NCI-H510A (cell line): Measurements from ENCODE around the gene KDELR3.

Source experiments
- DNase-seq: peaks from one replicate; lab custom pipeline; 2025; lab: John Stamatoyannopoulos, UW

The KDELR3 gene

DNA sequence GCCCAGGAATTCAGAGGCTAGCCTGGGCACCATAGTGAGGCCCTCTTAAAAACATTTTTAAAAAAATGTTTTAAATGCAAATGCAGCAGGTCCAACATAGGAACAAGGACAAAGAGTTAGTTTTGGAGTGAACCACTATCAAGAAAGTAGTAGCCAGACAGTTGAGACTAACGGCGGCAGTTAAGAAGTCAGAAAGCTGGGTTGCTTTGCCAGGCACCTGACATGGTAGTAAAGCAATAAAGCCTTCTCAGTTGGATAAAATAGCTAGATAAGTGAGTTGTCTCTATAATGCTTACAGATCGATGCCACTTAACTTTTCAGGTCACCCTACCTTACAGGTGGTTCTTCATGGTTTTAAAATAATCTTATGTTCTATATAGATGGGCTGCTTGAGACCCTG is 55.1 kb downstream of the KDELR3 start:
- no peak for DNase-seq

DNA sequence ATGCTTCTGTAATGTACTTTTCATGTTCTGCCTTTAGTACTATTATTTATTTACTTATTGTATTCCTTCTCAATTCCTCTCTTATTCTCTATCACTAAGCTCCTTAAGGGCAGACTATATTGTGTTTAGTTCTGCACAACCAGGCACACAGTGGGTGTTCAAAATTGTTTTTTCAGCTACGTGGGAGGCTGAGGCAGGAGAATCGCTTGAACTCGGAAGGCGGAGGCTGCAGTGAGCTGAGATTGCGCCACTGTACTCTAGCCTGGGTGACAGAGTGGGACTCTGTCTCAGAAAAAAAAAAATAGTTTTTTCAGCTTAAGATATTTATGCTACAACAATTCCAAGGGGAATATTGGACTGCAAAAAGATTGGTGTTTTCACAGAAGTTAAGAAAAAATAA is 55.6 kb downstream of the KDELR3 start:
- DNase-seq: no peak

DNA sequence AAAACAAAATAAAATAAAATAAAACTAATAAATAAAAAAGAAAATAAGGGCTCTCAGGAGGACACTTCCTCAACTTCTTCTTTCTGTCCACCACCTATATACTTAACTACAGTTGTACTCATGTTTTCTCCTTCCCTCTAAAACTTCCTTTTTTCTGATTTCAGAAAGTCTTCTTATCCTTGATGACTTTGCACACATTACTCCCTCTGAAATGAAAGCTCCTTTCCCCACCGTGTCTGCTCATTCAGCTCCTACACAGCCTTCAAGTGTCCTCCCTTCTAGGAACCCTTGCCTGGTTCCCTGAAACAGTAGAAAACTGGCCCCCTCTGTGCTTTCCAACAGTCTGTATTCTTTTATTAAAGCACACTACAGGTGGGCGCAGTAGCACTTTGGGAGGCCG is 56.5 kb downstream of the KDELR3 start:
- DNase-seq: no peak

DNA sequence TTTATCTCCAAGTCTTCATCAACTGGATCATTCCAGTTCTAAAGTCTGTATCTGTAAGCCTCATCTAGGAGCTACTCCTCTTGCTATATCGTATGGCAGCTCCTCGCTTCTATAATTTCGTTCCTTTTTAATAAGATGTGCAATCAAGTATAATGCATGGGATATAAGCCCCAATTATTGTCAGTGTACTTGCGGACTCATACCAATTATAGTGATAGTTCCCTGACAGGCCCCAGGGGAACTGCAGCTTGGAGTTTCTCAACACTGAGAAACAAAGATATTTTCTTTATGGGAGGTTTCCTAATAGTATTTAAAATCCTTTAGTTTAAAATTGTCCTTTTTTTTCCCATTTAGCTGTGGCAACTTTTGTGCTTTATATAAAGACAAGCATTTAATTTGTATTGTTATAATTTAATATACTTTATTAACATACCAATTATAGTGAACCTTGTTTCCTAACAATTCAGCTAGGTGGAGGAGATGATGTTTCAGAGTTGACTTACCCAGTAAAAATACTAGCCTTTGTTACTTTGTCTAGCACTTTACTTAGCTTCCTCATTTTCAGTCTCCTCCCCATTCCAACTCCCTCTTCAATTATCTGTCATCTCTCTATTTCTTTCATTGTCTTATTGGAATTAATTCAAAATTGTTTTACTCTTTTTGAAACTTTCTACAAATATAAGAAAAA is 63.5 kb downstream of the KDELR3 start:
- DNase-seq: no peak
